B cell (primary cell): Measurements from ENCODE around the gene GAST. TPM values are rescaled to one million over a fixed set of nuclear protein-coding genes. Genes with fewer than 3 reads are reported as not detected.
A peak's percentile ranks its signal among the peaks of the same experiment; 100 is the strongest.

Source experiments
- ATAC-seq: fragments of 200-7000 bp; cut with Tn5 transposase; one replicate; pipeline ENCODE4 v1.10.0; 2021; ENCODE audit warnings: low read depth, mild to moderate bottlenecking, moderate number of reproducible peaks, moderate library complexity
- CTCF ChIA-PET: fragments of 350-600 bp; sonication (Branson Sonifier 250); formaldehyde crosslinking; loops from one replicate; lab custom pipeline; 2021; ENCODE audit warnings: antibody characterized with exemption, inconsistent platforms; lab: Charles Lee
- POLR2A ChIA-PET: fragments of 350-600 bp; sonication (Branson Sonifier 250); formaldehyde crosslinking; loops from one replicate; lab custom pipeline; 2021; ENCODE audit warnings: antibody characterized with exemption; lab: Charles Lee
- DNase-seq: peaks from one replicate; pipeline ENCODE4 v3.0.0; 2013
- H2AFZ ChIP-seq: 2 replicates; pipeline ENCODE4 v1.6.1; 2012; ENCODE audit warnings: mild to moderate bottlenecking, low read depth, low read length; ENCODE audit not compliant: insufficient read depth, poor library complexity, severe bottlenecking
- H3K27ac ChIP-seq, 2 donors: 1 replicate in 1 of 2; 2 replicates in 1 of 2; pipeline ENCODE4 v1.5.1; 2012 to 2013; ENCODE audit warnings: low read length in 2 of 2, mild to moderate bottlenecking in 2 of 2, moderate library complexity in 1 of 2
- H3K27me3 ChIP-seq, 4 experiments: fragments of 200-600 bp in 1 of 4; sonication (generic) in 1 of 4; replicated peaks in 1 of 4; 1 replicate in 2 of 4; 2 replicates in 2 of 4; pipeline versions ENCODE4 v1.6.1 to v1.7.0; 2013 to 2016; ENCODE audit warnings: low read length in 3 of 4, mild to moderate bottlenecking in 2 of 4, mixed read lengths in 1 of 4, moderate library complexity in 1 of 4; ENCODE audit not compliant: insufficient read depth in 4 of 4, control insufficient read depth in 3 of 4; ENCODE audit errors: control extremely low read depth in 1 of 4
- H3K36me3 ChIP-seq, 2 experiments: replicated peaks in 1 of 2; 1 replicate in 1 of 2; 2 replicates in 1 of 2; pipeline versions ENCODE4 v1.6.1 to v1.7.1; 2013; ENCODE audit warnings: low read length in 1 of 2; ENCODE audit not compliant: insufficient read depth in 2 of 2, control insufficient read depth in 1 of 2; ENCODE audit errors: control extremely low read depth in 1 of 2, extremely low read depth in 1 of 2
- H3K4me1 ChIP-seq, 2 donors: fragments of 200-600 bp in 1 of 2; sonication (generic) in 1 of 2; 1 replicate in 1 of 2; 2 replicates in 1 of 2; pipeline versions ENCODE4 v1.5.1 to v1.6.1; 2013 to 2017; ENCODE audit warnings: low read length in 2 of 2; ENCODE audit not compliant: control insufficient read depth in 2 of 2, insufficient read depth in 2 of 2
- H3K4me2 ChIP-seq: replicated peaks from 2 replicates; pipeline ENCODE3; 2012; ENCODE audit warnings: mild to moderate bottlenecking, low read depth, low read length; ENCODE audit not compliant: poor library complexity, severe bottlenecking
- H3K4me3 ChIP-seq, 5 experiments: fragments of 200-600 bp in 1 of 5; sonication (generic) in 1 of 5; 1 replicate in 3 of 5; 2 replicates in 2 of 5; pipeline versions ENCODE4 v1.5.1 to v1.7.0; 2011 to 2016; ENCODE audit warnings: low read length in 4 of 5, mild to moderate bottlenecking in 4 of 5, low read depth in 2 of 5, control low read depth in 1 of 5, moderate library complexity in 1 of 5; ENCODE audit not compliant: insufficient read depth in 1 of 5; ENCODE audit errors: control extremely low read depth in 1 of 5, extremely low read depth in 1 of 5
- H3K79me2 ChIP-seq: fragments of 200-600 bp; sonication (generic); one replicate; pipeline ENCODE4 v1.6.0; 2016; ENCODE audit warnings: low read length; ENCODE audit not compliant: control insufficient read depth, insufficient read depth
- H3K9ac ChIP-seq: fragments of 200-600 bp; sonication (generic); 2 replicates; pipeline ENCODE4 v1.6.1; 2017; ENCODE audit warnings: mild to moderate bottlenecking, low read length, moderate library complexity
- H3K9me3 ChIP-seq, 3 donors: one replicate each; pipeline versions ENCODE4 v1.6.1 to v1.7.1; 2013; ENCODE audit warnings: low read length in 2 of 3; ENCODE audit not compliant: control insufficient read depth in 2 of 3, insufficient read depth in 1 of 3; ENCODE audit errors: control extremely low read depth in 1 of 3
- H4K20me1 ChIP-seq: 2 replicates; pipeline ENCODE4 v1.6.0; 2012; ENCODE audit warnings: mild to moderate bottlenecking, low read length; ENCODE audit not compliant: insufficient read depth, control insufficient read depth, poor library complexity, severe bottlenecking
- H3K27ac Mint-ChIP-seq: one replicate; pipeline ENCODE4 v1.8.0; 2021; ENCODE audit warnings: mixed read lengths
- H3K27me3 Mint-ChIP-seq: one replicate; pipeline ENCODE4 v1.8.0; 2021; ENCODE audit warnings: mixed read lengths
- H3K4me1 Mint-ChIP-seq: one replicate; pipeline ENCODE4 v1.8.0; 2021; ENCODE audit warnings: mixed read lengths
- H3K4me3 Mint-ChIP-seq: one replicate; pipeline ENCODE4 v1.8.0; 2021; ENCODE audit warnings: mixed read lengths
- H3K9me3 Mint-ChIP-seq: one replicate; pipeline ENCODE4 v1.8.0; 2022; ENCODE audit warnings: mixed read lengths; ENCODE audit not compliant: insufficient read depth
- EZH2 ChIP-seq: IDR thresholded peaks from 2 replicates; pipeline ENCODE4 v1.6.1; 2012; ENCODE audit warnings: borderline replicate concordance, low read depth, mild to moderate bottlenecking, moderate library complexity, low read length; ENCODE audit not compliant: insufficient read depth, poor library complexity, severe bottlenecking
- WGBS: methylation state at CpG from one replicate; pipeline ENCODE4 v1.1.5; 2013; ENCODE audit warnings: missing lambda C conversion rate; ENCODE audit not compliant: insufficient coverage; 5-methylcytosine and 5-hydroxymethylcytosine counted together
- intact Hi-C: fragments of 100-400 bp; cut with micrococcal nuclease; formaldehyde crosslinking; loops from one replicate; pipeline ENCODE4 v1.10.0; 2022
- polyA plus RNA-seq: library from polyadenylated mRNA; depleted of rRNA; stranded (reverse); fragments of >200 nt; gene quantifications from 2 replicates; pipeline ENCODE4 v1.2.3, GENCODE V29; 2012
- total RNA-seq, 2 donors: library from RNA; stranded (reverse); fragments of 120-200 nt in 1 of 2; gene quantifications; 1 replicate in 1 of 2; 2 replicates in 1 of 2; pipeline versions ENCODE4 v1.2.3 to v1.2.4, GENCODE V29; 2013 to 2022
- TF ChIP-seq, protein P1 (sequence below): fragments of 200-600 bp; IDR thresholded peaks from one replicate; pipeline ENCODE4 v1.8.0; 2022; ENCODE audit warnings: antibody characterized with exemption, mild to moderate bottlenecking

The GAST gene
- total and polyA plus RNA-seq, 2 donors (not counting 1 experiment from before 2014, with no cell fraction given): not detected

DNA sequence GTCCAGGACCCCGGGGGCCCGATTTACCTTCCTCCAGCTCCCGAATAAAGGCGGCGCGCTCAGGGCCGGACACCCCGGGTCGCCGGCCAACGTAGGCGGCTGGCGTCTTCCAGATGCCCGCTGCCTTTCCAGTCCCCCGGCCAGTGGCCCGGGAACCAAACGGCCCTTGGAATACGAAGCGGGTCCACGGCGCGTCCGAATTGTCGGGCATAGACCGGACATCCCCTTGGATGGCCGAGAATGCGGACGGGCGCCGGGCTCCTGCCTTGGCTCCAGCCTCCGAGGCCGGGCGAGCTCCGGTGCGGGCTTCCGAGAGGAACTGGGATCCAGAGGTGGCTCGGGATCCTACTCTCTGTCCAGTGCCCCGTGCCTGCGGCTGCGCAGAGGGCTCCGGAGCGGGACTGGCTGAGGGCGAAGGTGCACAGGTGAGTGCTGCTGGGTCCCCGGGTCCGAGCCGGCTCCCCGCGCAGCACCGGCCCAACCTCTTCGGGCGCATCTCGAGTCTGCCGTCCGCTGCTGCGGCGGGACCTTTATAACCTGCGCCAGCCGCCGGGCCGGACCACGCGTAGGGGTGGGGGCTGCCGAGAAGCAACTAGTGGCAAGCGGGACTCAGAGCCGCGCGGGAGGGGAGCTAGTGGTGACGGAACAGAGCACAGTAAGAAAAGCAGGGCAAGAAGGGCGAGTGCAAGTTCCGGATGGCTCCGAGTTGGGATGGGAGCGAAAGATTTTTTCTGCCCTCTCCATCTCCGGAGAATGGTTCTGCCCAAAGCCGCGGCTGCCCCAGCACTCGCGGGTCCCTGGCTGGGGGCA, 22.2 kb downstream of the GAST start, which contains the start of gene HAP1:
Gene HAP1 (minus strand): TSS at position 505 of the 810 bp plus-strand sequence. CDS start 9 bp downstream, at position 496.
- no peaks in the 10 kb centered on the region for H3K9me3 Mint-ChIP-seq
- H3K4me1 ChIP-seq: peaks cover 23 to 25% of the 10 kb centered on the region in 2 donors
- peak within 1 kb of the TSS; percentile 87 for H3K4me2 ChIP-seq
- H3K36me3 ChIP-seq: no peaks in the 10 kb centered on the region
- H4K20me1 ChIP-seq: no peaks in the 10 kb centered on the region
- H3K9me3 ChIP-seq: peaks cover 0 to 6% (median 0%) of the 10 kb centered on the region in 3 donors
- WGBS: 3% methylated on average over 77 of the region's 77 CpGs
- DNase-seq (peak; percentile 63), ATAC-seq (peak; percentile 34)
- H3K27ac Mint-ChIP-seq: no peak within 1 kb of the TSS
- peak within 1 kb of the TSS; percentile 73 for H2AFZ ChIP-seq
- H3K4me1 Mint-ChIP-seq: peaks cover 11% of the 10 kb centered on the region
- H3K27ac ChIP-seq: no peak within 1 kb of the TSS
- TF ChIP-seq, protein P1, sequence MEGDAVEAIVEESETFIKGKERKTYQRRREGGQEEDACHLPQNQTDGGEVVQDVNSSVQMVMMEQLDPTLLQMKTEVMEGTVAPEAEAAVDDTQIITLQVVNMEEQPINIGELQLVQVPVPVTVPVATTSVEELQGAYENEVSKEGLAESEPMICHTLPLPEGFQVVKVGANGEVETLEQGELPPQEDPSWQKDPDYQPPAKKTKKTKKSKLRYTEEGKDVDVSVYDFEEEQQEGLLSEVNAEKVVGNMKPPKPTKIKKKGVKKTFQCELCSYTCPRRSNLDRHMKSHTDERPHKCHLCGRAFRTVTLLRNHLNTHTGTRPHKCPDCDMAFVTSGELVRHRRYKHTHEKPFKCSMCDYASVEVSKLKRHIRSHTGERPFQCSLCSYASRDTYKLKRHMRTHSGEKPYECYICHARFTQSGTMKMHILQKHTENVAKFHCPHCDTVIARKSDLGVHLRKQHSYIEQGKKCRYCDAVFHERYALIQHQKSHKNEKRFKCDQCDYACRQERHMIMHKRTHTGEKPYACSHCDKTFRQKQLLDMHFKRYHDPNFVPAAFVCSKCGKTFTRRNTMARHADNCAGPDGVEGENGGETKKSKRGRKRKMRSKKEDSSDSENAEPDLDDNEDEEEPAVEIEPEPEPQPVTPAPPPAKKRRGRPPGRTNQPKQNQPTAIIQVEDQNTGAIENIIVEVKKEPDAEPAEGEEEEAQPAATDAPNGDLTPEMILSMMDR: no peak
- peak; percentile 98 for TF ChIP-seq EZH2
- intact Hi-C loops: loop anchor here (10.0 kb wide), 1 partner anchor 230 kb away; the partner anchor contains the start of gene CNP
- peaks cover 47% of the 10 kb centered on the region for H3K27me3 Mint-ChIP-seq
- CTCF ChIA-PET: interaction anchor here (0.6 to 4.7 kb wide), 2 partner anchors 9 to 68 kb away, joined by 3 to 100 read pairs; no protein-coding TSS in a partner anchor
- POLR2A ChIA-PET: interaction anchor here (1.5 kb wide), 1 partner anchor 45 kb away, joined by 4 read pairs; the partner anchor contains the start of gene EIF1
- H3K27me3 ChIP-seq: peaks cover 0 to 56% (median 28%) of the 10 kb centered on the region in 4 experiments
- peak within 1 kb of the TSS; percentile 60 for H3K9ac ChIP-seq
- peak within 1 kb of the TSS in 4 of 5 experiments; percentile 12 to 57 (median 28) for H3K4me3 ChIP-seq
- H3K79me2 ChIP-seq: no peaks in the 10 kb centered on the region
- peak within 1 kb of the TSS; percentile 78 for H3K4me3 Mint-ChIP-seq
